Natural killer cell (primary cell): Measurements from ENCODE around the gene TPGS1. TPM values are rescaled to one million over a fixed set of nuclear protein-coding genes. Genes with fewer than 3 reads are reported as not detected.

ENCODE experiments used
- ATAC-seq, 3 donors: fragments of 150-1000 bp in 2 of 3; fragments of 200-7000 bp in 1 of 3; cut with Tn5 transposase; 1 replicate in 1 of 3; 2 replicates in 2 of 3; pipeline ENCODE4 v1.10.0; 2021; ENCODE audit warnings: mild to moderate bottlenecking in 2 of 3, moderate library complexity in 2 of 3
- DNase-seq, 2 donors: peaks; one replicate each; pipeline versions ENCODE4 v3.0.0 to v3.0.0-alpha.2; 2013 to 2021; ENCODE audit warnings: mixed read lengths in 1 of 2
- H3K27ac ChIP-seq: one replicate; pipeline ENCODE4 v1.5.1; 2013; ENCODE audit warnings: mild to moderate bottlenecking, low read length
- H3K27me3 ChIP-seq: one replicate; pipeline ENCODE4 v1.6.1; 2013; ENCODE audit warnings: low read length; ENCODE audit not compliant: control insufficient read depth, insufficient read depth
- H3K36me3 ChIP-seq: one replicate; pipeline ENCODE4 v1.6.1; 2013; ENCODE audit warnings: low read length; ENCODE audit not compliant: control insufficient read depth, insufficient read depth
- H3K4me1 ChIP-seq: one replicate; pipeline ENCODE4 v1.6.1; 2013; ENCODE audit warnings: low read length; ENCODE audit not compliant: control insufficient read depth, insufficient read depth
- H3K4me3 ChIP-seq: one replicate; pipeline ENCODE4 v1.5.1; 2013; ENCODE audit warnings: low read length
- H3K9me3 ChIP-seq: one replicate; pipeline ENCODE4 v1.6.1; 2013; ENCODE audit warnings: low read length; ENCODE audit not compliant: control insufficient read depth, insufficient read depth
- H3K27ac Mint-ChIP-seq, 2 donors: one replicate each; pipeline ENCODE4 v1.8.0; 2022; ENCODE audit warnings: mild to moderate bottlenecking in 2 of 2, mixed read lengths in 2 of 2, moderate library complexity in 1 of 2
- H3K27me3 Mint-ChIP-seq, 2 donors: one replicate each; pipeline ENCODE4 v1.8.0; 2022; ENCODE audit warnings: low read depth in 2 of 2, mixed read lengths in 2 of 2
- H3K36me3 Mint-ChIP-seq: one replicate; pipeline ENCODE4 v1.8.0; 2022; ENCODE audit warnings: mixed read lengths
- H3K4me1 Mint-ChIP-seq, 2 donors: one replicate each; pipeline ENCODE4 v1.8.0; 2022; ENCODE audit warnings: mixed read lengths in 2 of 2
- H3K4me3 Mint-ChIP-seq: one replicate; pipeline ENCODE4 v1.8.0; 2022; ENCODE audit warnings: mild to moderate bottlenecking, moderate library complexity, mixed read lengths
- H3K9me3 Mint-ChIP-seq, 2 donors: one replicate each; pipeline ENCODE4 v1.8.0; 2022; ENCODE audit warnings: mixed read lengths in 2 of 2
- WGBS: methylation state at CpG from one replicate; pipeline ENCODE4 v1.1.7; 2013; ENCODE audit warnings: missing lambda C conversion rate; ENCODE audit not compliant: insufficient coverage; 5-methylcytosine and 5-hydroxymethylcytosine counted together
- intact Hi-C: fragments of 100-400 bp; cut with micrococcal nuclease; formaldehyde crosslinking; loops from one replicate; pipeline ENCODE4 v1.14.2; 2022
- total RNA-seq, 4 donors: library from RNA; stranded (reverse); fragments of 120-200 nt in 1 of 4; gene quantifications; one replicate each; pipeline versions ENCODE4 v1.2.3 to v1.2.4, GENCODE V29; 2013 to 2022
- TF ChIP-seq, protein P1 (sequence below): fragments of 200-600 bp; IDR thresholded peaks from one replicate; pipeline ENCODE4 v1.8.0; 2022; ENCODE audit warnings: antibody characterized with exemption

TPGS1 gene, protein sequence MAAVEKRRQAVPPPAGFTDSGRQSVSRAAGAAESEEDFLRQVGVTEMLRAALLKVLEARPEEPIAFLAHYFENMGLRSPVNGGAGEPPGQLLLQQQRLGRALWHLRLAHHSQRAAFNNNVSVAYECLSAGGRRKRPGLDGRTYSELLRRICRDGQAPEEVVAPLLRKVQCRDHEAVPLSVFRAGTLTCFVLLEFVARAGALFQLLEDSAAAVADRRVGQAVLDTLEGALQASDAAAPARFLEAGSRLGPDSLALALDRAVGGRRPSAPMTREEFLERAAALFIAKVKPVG
- 10 to 100 TPM; 18.7 to 20.6 (median 18.9) TPM for total RNA-seq
- total RNA-seq (2013) = 11.7 TPM

DNA sequence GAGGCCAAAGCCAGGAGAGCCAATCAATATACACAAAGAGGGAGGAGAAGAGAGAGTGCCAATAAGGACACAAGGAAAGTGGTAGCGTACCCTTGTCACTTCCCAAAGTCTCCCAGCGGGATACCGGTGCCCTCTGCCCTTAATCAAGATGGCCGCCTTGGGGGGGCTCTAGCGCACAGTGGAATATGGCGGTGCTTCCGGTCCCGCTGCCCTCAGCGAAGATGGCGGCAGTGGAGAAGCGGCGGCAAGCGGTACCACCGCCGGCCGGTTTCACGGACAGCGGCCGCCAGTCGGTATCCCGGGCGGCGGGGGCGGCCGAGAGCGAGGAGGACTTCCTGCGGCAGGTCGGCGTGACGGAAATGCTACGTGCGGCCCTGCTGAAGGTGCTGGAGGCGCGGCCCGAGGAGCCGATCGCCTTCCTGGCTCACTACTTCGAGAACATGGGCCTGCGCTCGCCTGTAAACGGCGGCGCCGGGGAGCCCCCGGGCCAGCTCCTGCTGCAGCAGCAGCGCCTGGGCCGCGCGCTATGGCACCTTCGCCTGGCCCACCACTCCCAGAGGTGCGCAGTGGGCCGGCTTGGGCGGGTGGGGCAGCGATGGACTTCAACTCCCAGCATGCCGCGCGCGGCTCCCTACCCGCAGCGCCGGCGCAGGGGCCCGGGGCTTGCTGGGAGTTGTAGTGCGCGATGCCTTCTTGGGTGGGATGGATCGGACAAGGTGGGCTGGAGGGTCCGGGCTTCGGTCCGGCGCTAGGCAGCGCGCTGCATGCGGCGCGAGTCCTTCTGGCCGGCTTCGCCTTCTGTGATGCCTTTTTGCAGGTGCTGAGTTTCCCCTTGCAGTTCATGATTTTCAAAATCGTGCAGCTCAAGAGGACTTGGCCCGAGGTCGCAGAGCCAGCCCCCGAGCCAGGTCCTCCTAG, at the start of gene TPGS1:
Gene TPGS1, plus strand, starts transcription at position 212 of the 918 bp plus-strand sequence. Its CDS starts 10 bp downstream, at position 222.
- peak; percentile 46 to 77 (median 61) for ATAC-seq
- Histone ChIP-seq H3K27me3 (no peaks in the 10 kb centered on the region), H3K9me3 (no peaks in the 10 kb centered on the region), H3K4me3 (peak within 1 kb of the TSS; percentile 68), H3K36me3 (no peaks in the 10 kb centered on the region), H3K27ac (peak within 1 kb of the TSS; percentile 97), H3K4me1 (peaks cover 56% of the 10 kb centered on the region)
- Mint-ChIP-seq H3K27me3 (no peaks in the 10 kb centered on the region), H3K36me3 (no peaks in the 10 kb centered on the region), H3K4me1 (peaks cover 23 to 53% of the 10 kb centered on the region in 2 donors), H3K27ac (peak within 1 kb of the TSS; percentile 96 to 98), H3K4me3 (peak within 1 kb of the TSS; percentile 96), H3K9me3 (no peaks in the 10 kb centered on the region)
- DNase-seq = peak; percentile 85 to 86
- TF ChIP-seq, protein P1, sequence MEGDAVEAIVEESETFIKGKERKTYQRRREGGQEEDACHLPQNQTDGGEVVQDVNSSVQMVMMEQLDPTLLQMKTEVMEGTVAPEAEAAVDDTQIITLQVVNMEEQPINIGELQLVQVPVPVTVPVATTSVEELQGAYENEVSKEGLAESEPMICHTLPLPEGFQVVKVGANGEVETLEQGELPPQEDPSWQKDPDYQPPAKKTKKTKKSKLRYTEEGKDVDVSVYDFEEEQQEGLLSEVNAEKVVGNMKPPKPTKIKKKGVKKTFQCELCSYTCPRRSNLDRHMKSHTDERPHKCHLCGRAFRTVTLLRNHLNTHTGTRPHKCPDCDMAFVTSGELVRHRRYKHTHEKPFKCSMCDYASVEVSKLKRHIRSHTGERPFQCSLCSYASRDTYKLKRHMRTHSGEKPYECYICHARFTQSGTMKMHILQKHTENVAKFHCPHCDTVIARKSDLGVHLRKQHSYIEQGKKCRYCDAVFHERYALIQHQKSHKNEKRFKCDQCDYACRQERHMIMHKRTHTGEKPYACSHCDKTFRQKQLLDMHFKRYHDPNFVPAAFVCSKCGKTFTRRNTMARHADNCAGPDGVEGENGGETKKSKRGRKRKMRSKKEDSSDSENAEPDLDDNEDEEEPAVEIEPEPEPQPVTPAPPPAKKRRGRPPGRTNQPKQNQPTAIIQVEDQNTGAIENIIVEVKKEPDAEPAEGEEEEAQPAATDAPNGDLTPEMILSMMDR = no peak
- WGBS = under 1% methylated on average over 81 of the region's 81 CpGs
- intact Hi-C loops = loop anchor here (2.0 kb wide), 1 partner anchor 19 kb away; no protein-coding TSS in a partner anchor

DNA sequence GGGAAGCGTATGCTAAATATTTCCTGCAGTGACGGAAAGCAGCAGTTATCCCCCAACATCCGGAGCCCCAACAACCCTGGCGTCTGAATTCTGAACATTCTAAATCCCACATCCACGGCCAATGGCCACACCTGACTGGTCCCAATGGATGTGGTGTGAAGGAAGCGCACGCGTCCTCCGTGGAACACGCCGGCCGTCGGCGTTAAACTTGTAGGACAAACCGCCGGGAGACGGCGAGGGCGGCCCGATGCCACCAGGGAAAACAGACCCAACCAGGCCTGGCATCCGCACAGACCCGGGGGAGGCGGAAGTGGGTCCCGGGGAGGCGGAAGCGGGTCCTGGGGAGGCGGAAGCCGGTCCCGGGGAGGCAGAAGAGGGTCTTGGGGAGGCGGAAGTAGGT, 49.7 kb upstream of the TPGS1 start:
- no peak overlapping the region for H3K4me3 ChIP-seq
- no peak for ATAC-seq
- Mint-ChIP-seq H3K27me3 (peaks cover 0 to 17% of the 10 kb centered on the region in 2 donors), H3K4me1 (no peaks in the 10 kb centered on the region), H3K4me3 (no peak overlapping the region), H3K36me3 (no peaks in the 10 kb centered on the region), H3K9me3 (no peaks in the 10 kb centered on the region), H3K27ac (no peak overlapping the region)
- H3K9me3 ChIP-seq = no peaks in the 10 kb centered on the region
- H3K27me3 ChIP-seq = peaks cover 18% of the 10 kb centered on the region
- no peak for DNase-seq
- H3K27ac ChIP-seq = no peak overlapping the region
- intact Hi-C loops = no loop called here
- TF ChIP-seq, protein P1 = no peak
- no peaks in the 10 kb centered on the region for H3K36me3 ChIP-seq
- H3K4me1 ChIP-seq = peaks cover 11% of the 10 kb centered on the region
- WGBS = 97% methylated on average over 30 of the region's 30 CpGs

DNA sequence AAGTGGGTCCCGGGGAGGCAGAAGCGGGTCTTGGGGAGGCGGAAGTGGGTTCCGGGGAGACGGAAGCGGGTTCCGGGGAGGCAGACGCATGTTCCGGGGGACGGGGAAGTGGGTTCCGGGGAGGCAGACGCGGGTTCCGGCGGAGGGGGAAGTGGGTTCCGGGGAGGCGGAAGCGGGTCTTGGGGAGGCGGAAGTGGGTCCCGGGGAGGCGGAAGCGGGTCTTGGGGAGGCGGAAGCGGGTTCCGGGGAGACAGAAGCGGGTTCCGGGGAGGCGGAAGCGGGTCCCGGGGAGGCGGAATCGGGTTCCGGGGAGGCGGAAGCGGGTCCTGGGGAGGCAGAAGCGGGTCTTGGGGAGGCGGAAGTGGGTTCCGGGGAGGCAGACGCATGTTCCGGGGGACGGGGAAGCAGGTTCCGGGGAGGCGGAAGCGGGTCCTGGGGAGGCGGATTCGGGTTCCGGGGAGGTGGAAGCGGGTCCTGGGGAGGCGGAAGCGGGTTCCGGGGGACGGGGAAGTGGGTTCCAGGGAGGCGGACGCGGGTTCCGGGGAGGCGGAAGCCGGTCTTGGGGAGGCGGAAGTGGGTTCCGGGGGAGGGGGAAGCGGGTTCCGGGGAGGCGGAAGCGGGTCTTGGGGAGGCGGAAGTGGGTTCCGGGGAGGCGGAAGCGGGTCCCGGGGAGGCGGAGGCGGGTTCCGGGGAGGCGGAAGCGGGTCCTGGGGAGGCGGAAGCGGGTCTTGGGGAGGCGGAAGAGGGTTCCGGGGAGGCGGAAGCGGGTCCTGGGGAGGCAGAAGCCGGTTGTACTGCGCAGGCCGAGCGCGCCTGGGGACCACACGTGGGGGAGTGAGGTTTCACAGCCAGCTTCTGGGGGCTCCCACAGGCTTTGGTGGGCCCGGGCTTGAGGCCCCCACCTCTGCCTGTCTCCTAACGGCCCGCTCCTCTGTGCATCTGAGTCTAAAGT, 48.9 kb upstream of the TPGS1 start:
- ATAC-seq = no peak
- Mint-ChIP-seq H3K4me1 (no peaks in the 10 kb centered on the region), H3K27me3 (peaks cover 0 to 20% of the 10 kb centered on the region in 2 donors), H3K4me3 (no peak overlapping the region), H3K9me3 (no peaks in the 10 kb centered on the region), H3K27ac (no peak overlapping the region), H3K36me3 (no peaks in the 10 kb centered on the region)
- H3K27me3 ChIP-seq = peaks cover 20% of the 10 kb centered on the region
- peaks cover 11% of the 10 kb centered on the region for H3K4me1 ChIP-seq
- no peak for DNase-seq
- intact Hi-C loops = no loop called here
- H3K9me3 ChIP-seq = no peaks in the 10 kb centered on the region
- WGBS = 95% methylated on average over 89 of the region's 89 CpGs
- H3K27ac ChIP-seq = no peak overlapping the region
- no peak overlapping the region for H3K4me3 ChIP-seq
- H3K36me3 ChIP-seq = no peaks in the 10 kb centered on the region
- TF ChIP-seq, protein P1 = no peak
